ENCODE measurements around the gene NOLC1. TPM values are rescaled to one million over a fixed set of nuclear protein-coding genes. Genes with fewer than 3 reads are reported as not detected.

The NOLC1 gene
- total and polyA plus RNA-seq, 2 of the 4 experiments (the other 2 are of a cell fraction) = 43.2 to 55.3 TPM

- Histone ChIP-seq H3K9me1 (ENCODE audit: insufficient read depth, low read length) (peaks cover 20% of the 10 kb centered on the region), H4K5ac (ENCODE audit: low read depth, low read length) (peak within 1 kb of the TSS; percentile 90), H3K18ac (ENCODE audit: low read depth, low read length) (peak within 1 kb of the TSS; percentile 87), H4K91ac (ENCODE audit: insufficient read depth, low read depth, low read length) (peak within 1 kb of the TSS; percentile 95), H3K79me1 (ENCODE audit: low read depth in 1 of 2, low read length in 2 of 2) (peaks cover 7 to 59% of the 10 kb centered on the region in 2 experiments; a peak in 2 of 4 replicates), H2AK5ac (ENCODE audit: low read depth, low read length) (peak within 1 kb of the TSS; percentile 98), H3K9me3 (ENCODE audit: control insufficient read depth, insufficient read depth, low read length) (no peaks in the 10 kb centered on the region), H4K8ac (ENCODE audit: low read depth in 2 of 2, low read length in 2 of 2) (peak within 1 kb of the TSS; percentile 53 to 89), H3K4me1 (ENCODE audit: control insufficient read depth, insufficient read depth, low read length) (peaks cover 30% of the 10 kb centered on the region), H3K4ac (ENCODE audit: low read depth, low read length) (peak within 1 kb of the TSS; percentile 96), H2BK15ac (ENCODE audit: low read depth, low read length) (peak within 1 kb of the TSS; percentile 73; the same call in 2 of the 3 replicates), H3K56ac (ENCODE audit: extremely low read depth, insufficient read depth, low read length) (peak within 1 kb of the TSS; percentile 79), H3K9ac (ENCODE audit: low read depth, low read length) (peak within 1 kb of the TSS; percentile 98), H3K14ac (replicated peaks; ENCODE audit: low read depth, low read length) (peak within 1 kb of the TSS; percentile 99), H3K4me3 (ENCODE audit: insufficient read depth, low read depth, low read length) (peak within 1 kb of the TSS; percentile 89), H2BK5ac (ENCODE audit: low read depth, low read length, poor library complexity, severe bottlenecking) (peak within 1 kb of the TSS; percentile 94), H2AFZ (replicated peaks; ENCODE audit: low read length, poor library complexity) (peak within 1 kb of the TSS; percentile 94), H2BK120ac (ENCODE audit: low read depth, low read length) (peak within 1 kb of the TSS; percentile 94), H2AK9ac (replicated peaks; ENCODE audit: low read depth, low read length, poor library complexity) (peak within 1 kb of the TSS; percentile 100), H3K36me3 (ENCODE audit: control insufficient read depth, insufficient read depth, low read length) (no peaks in the 10 kb centered on the region), H3K4me2 (ENCODE audit: low read depth, low read length) (peak within 1 kb of the TSS; percentile 88), H3K23ac (ENCODE audit: low read depth, low read length) (peak within 1 kb of the TSS; percentile 99), H2BK20ac (ENCODE audit: low read depth, low read length) (peak within 1 kb of the TSS; percentile 78; the same call in 1 of the 2 replicates), H3K27me3 (ENCODE audit: control insufficient read depth, insufficient read depth, low read length) (no peaks in the 10 kb centered on the region), H4K20me1 (ENCODE audit: insufficient read depth, low read length) (peaks cover 16% of the 10 kb centered on the region), H3K27ac (ENCODE audit: insufficient read depth, low read length) (peak within 1 kb of the TSS; percentile 91)
- BruUV-seq (replicated peaks) = no TSS peak
- CTCF ChIA-PET = no interaction called here
- in situ Hi-C loops (cut with MboI; ENCODE audit: low sequenced_read_pairs) = no loop called here
- POLR2A ChIA-PET (ENCODE audit: unreplicated experiment) = interaction anchor here (0.6 kb wide), 1 partner anchor 68 kb away, joined by 4 read pairs; no protein-coding TSS in a partner anchor
- peak; percentile 77 for DNase-seq
- WGBS, 2 experiments (ENCODE audit: extremely low coverage in 2 of 2, insufficient read length in 1 of 2) = 1% methylated on average over 51 of the region's 104 CpGs; no CpG with 5 or more reads in 1 of the 2 experiments
- intact Hi-C loops (cut with micrococcal nuclease) = loop anchor here (2.0 kb wide), 1 partner anchor 32 kb away; the partner anchor contains the start of gene NOLC1
- TF ChIP-seq SMC3 (IDR thresholded peaks at IDR 0.05; ENCODE audit: low read depth, low read length) (no peak), BHLHE40 (IDR thresholded peaks at IDR 0.05; ENCODE audit: low read depth, low read length) (0 out of 2 replicates have a peak, but pooled peaks have one; percentile 22), RCOR1 (IDR thresholded peaks at IDR 0.05; ENCODE audit: insufficient replicate concordance, low read length) (no peak), POLR2A (IDR thresholded peaks at IDR 0.05; ENCODE audit: low read depth, low read length) (peak; percentile 37; the same call in 1 of the 2 replicates), MXI1 (IDR thresholded peaks at IDR 0.05; ENCODE audit: borderline replicate concordance, low read depth, low read length) (peak; percentile 29; the same call in 1 of the 2 replicates)
- dilution Hi-C loops (cut with HindIII; ENCODE audit: low sequenced_read_pairs, unreplicated experiment) = no loop called here
- peak; percentile 45 for ATAC-seq (ENCODE audit: low read depth)
Measured at GRCh38 chr10:102120142-102120990, 31.8 kb upstream of the NOLC1 start, which contains the start of gene LDB1. LDB1 (minus strand) TSS chr10:102120368; CDS start chr10:102120110, 258 bp downstream.

All from IMR-90 (cell line).